Mesenteric fat pad (tissue), 1 donor: ENCODE data around the gene MYBPC1. TPM values are rescaled to one million over a fixed set of nuclear protein-coding genes. Genes with fewer than 3 reads are reported as not detected.
"Not testable (repeated sequence)": the region's sequence is repeated elsewhere in the genome, so short reads cannot be mapped to it uniquely, and the experiment has no call there.

Experiments used
- DNase-seq: peaks from one replicate; pipeline ENCODE4 v3.0.0-alpha.2; 2020; ENCODE audit warnings: low spot score
- total RNA-seq: library from RNA; stranded (reverse); fragmentation: NEBNext Ultra II Directional; extraction: Animal tissue kit (Norgen Biotek cat#: 25700); gene quantifications from one replicate; pipeline ENCODE4 v1.2.1, GENCODE V29; 2021
- donor health status: DM: yes; HTN: yes; CAD: no.

The MYBPC1 gene
- total RNA-seq, 1 donor from 2014 or later, result not detected

- no peak for DNase-seq
Measured at GRCh38 chr12:101732318-101732717, 137.5 kb downstream of the MYBPC1 start.

GRCh38 chr12:101733166-101733565 is 138.4 kb downstream of the MYBPC1 start:
- DNase-seq, result no peak

GRCh38 chr12:101734482-101734881 is 139.7 kb downstream of the MYBPC1 start:
- not testable (repeated sequence) for DNase-seq

Other genes starting within 250 kb of the MYBPC1 start
- 73.3 TPM for gene ARL1, start 187.2 kb upstream of the MYBPC1 start, total RNA-seq
- gene SPIC, start 119.6 kb upstream of the MYBPC1 start, total RNA-seq, result not detected
- 63.3 TPM for gene CHPT1, start 102.7 kb downstream of the MYBPC1 start, total RNA-seq
- gene SYCP3, start 144.5 kb downstream of the MYBPC1 start, total RNA-seq, result not detected
- 26.0 TPM for gene GNPTAB, start 236.0 kb downstream of the MYBPC1 start, total RNA-seq